ENCODE data around the gene RGS3. TPM values are rescaled to one million over a fixed set of nuclear protein-coding genes. Genes with fewer than 3 reads are reported as not detected.
"Not testable (repeated sequence)": the region's sequence is repeated elsewhere in the genome, so short reads cannot be mapped to it uniquely, and the experiment has no call there.

The RGS3 gene
- total and polyA plus RNA-seq, 5 donors from 2014 or later: 8.5 to 15.5 (median 12.5) TPM

DNA sequence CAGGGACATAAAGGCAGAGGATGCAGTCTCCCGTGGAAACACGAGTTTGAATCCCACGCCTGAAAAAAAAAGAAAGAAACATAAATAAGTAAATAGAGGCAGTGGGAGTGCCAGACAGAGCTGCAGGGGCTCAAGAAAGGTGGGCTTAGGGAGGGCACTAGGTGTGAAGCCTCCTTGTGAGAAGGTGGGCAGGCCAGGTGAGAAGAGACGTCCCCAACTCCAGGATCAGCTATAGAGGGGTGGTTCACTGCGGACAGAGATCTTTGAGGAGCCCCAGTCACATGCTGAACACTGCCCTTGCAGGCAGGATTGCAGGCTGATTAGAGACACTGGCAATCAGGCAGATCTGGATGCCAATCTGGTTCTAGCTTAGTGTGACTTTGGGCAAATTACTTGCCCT lies 172.1 kb downstream of the RGS3 start:
- ATAC-seq (ENCODE audit: low read depth in 2 of 2): no peak
- H3K4me1 Mint-ChIP-seq: no peaks in the 10 kb centered on the region
- no peak for DNase-seq
- H3K9me3 Mint-ChIP-seq: no peaks in the 10 kb centered on the region
- H3K4me1 ChIP-seq (ENCODE audit: control insufficient read depth, insufficient read depth, low read length, poor library complexity, severe bottlenecking): no peaks in the 10 kb centered on the region
- no peak overlapping the region for H3K27ac ChIP-seq (ENCODE audit: insufficient read depth, low read length, poor library complexity, severe bottlenecking)
- no peaks in the 10 kb centered on the region for H3K36me3 ChIP-seq (ENCODE audit: control insufficient read depth, insufficient read depth, low read length)
- no peaks in the 10 kb centered on the region for H3K27me3 ChIP-seq (ENCODE audit: control insufficient read depth, insufficient read depth, low read length)
- no peak overlapping the region for H3K4me3 ChIP-seq (ENCODE audit: low read depth, low read length)
- H3K9me3 ChIP-seq (ENCODE audit: control insufficient read depth in 2 of 2, low read length in 2 of 2): no peaks in the 10 kb centered on the region
- no peak overlapping the region for H3K4me3 Mint-ChIP-seq
- H3K27ac Mint-ChIP-seq: no peak overlapping the region
- H3K27me3 Mint-ChIP-seq: peaks cover 15% of the 10 kb centered on the region
- H3K36me3 Mint-ChIP-seq: no peaks in the 10 kb centered on the region

DNA sequence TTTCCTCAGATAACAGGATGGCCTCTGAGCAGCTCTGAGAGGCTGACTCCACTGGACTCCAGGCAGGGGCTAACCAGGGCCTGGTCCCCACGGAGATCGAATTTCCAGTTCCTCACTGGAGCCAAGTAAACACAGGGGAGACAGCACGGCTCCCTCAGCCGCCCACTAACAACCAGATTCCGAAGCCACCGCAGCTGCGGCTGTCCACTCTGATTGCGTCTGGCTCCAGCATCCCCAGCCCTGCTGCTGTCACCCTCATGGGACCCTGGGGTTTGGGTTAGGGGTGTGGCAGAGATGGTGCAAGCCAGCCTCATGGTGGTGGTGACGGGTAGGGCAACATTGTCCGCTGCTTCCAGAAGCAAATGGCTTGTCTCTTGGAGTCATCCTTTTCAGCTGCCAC lies 172.6 kb downstream of the RGS3 start:
- Histone ChIP-seq H3K36me3 (ENCODE audit: control insufficient read depth, insufficient read depth, low read length) (no peaks in the 10 kb centered on the region), H3K4me1 (ENCODE audit: control insufficient read depth, insufficient read depth, low read length, poor library complexity, severe bottlenecking) (no peaks in the 10 kb centered on the region), H3K27ac (ENCODE audit: insufficient read depth, low read length, poor library complexity, severe bottlenecking) (no peak overlapping the region), H3K4me3 (ENCODE audit: low read depth, low read length) (no peak overlapping the region), H3K9me3 (ENCODE audit: control insufficient read depth in 2 of 2, low read length in 2 of 2) (no peaks in the 10 kb centered on the region), H3K27me3 (ENCODE audit: control insufficient read depth, insufficient read depth, low read length) (no peaks in the 10 kb centered on the region)
- ATAC-seq (ENCODE audit: low read depth in 2 of 2) (no peak), DNase-seq (no peak)
- peaks cover 15% of the 10 kb centered on the region for H3K27me3 Mint-ChIP-seq
- no peak overlapping the region for H3K27ac Mint-ChIP-seq
- H3K4me3 Mint-ChIP-seq: no peak overlapping the region
- H3K9me3 Mint-ChIP-seq: no peaks in the 10 kb centered on the region
- H3K4me1 Mint-ChIP-seq: no peaks in the 10 kb centered on the region
- H3K36me3 Mint-ChIP-seq: no peaks in the 10 kb centered on the region

- Histone ChIP-seq H3K27me3 (ENCODE audit: control insufficient read depth, insufficient read depth, low read length) (no peaks in the 10 kb centered on the region), H3K27ac (ENCODE audit: insufficient read depth, low read length, poor library complexity, severe bottlenecking) (no peak overlapping the region), H3K4me3 (ENCODE audit: low read depth, low read length) (no peak overlapping the region), H3K4me1 (ENCODE audit: control insufficient read depth, insufficient read depth, low read length, poor library complexity, severe bottlenecking) (no peaks in the 10 kb centered on the region), H3K9me3 (ENCODE audit: control insufficient read depth in 2 of 2, low read length in 2 of 2) (no peaks in the 10 kb centered on the region), H3K36me3 (ENCODE audit: control insufficient read depth, insufficient read depth, low read length) (no peaks in the 10 kb centered on the region)
- Mint-ChIP-seq H3K27me3 (peaks cover 15% of the 10 kb centered on the region), H3K27ac (no peak overlapping the region), H3K4me3 (no peak overlapping the region), H3K9me3 (no peaks in the 10 kb centered on the region), H3K36me3 (no peaks in the 10 kb centered on the region), H3K4me1 (no peaks in the 10 kb centered on the region)
- DNase-seq: no peak
- ATAC-seq (ENCODE audit: low read depth in 2 of 2): no peak
Observed at GRCh38 chr9:113636693-113637092, 173.2 kb downstream of the RGS3 start.

- Histone ChIP-seq H3K27ac (ENCODE audit: insufficient read depth, low read length, poor library complexity, severe bottlenecking) (no peak overlapping the region), H3K4me1 (ENCODE audit: control insufficient read depth, insufficient read depth, low read length, poor library complexity, severe bottlenecking) (no peaks in the 10 kb centered on the region), H3K4me3 (ENCODE audit: low read depth, low read length) (no peak overlapping the region), H3K27me3 (ENCODE audit: control insufficient read depth, insufficient read depth, low read length) (no peaks in the 10 kb centered on the region), H3K36me3 (ENCODE audit: control insufficient read depth, insufficient read depth, low read length) (no peaks in the 10 kb centered on the region), H3K9me3 (ENCODE audit: control insufficient read depth in 2 of 2, low read length in 2 of 2) (no peaks in the 10 kb centered on the region)
- no peak for ATAC-seq (ENCODE audit: low read depth in 2 of 2)
- H3K4me1 Mint-ChIP-seq: no peaks in the 10 kb centered on the region
- no peaks in the 10 kb centered on the region for H3K36me3 Mint-ChIP-seq
- H3K27me3 Mint-ChIP-seq: peaks cover 12% of the 10 kb centered on the region
- no peak overlapping the region for H3K4me3 Mint-ChIP-seq
- DNase-seq: no peak
- H3K9me3 Mint-ChIP-seq: peaks cover 0 to 2% (median 0%) of the 10 kb centered on the region in 7 donors
- no peak overlapping the region for H3K27ac Mint-ChIP-seq
Observed at GRCh38 chr9:113638490-113638889, 175.0 kb downstream of the RGS3 start.

DNA sequence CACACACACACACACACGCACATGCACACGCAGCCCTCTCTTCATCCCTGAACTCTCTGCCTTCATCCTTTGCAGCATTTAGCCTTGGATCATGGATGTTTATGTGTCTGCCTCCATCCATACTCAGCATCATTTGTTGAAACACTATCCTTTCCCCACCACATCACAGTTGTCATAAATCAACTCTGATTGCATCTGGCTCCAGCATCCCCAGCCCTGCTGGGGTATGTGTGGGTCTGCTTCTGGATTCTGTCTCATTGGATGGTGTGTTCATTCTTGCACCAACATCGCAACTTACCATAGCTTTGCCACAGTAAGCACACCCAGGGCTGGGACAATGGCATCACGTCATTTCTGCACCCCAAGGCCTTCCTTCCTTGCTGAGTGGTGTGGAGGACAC lies 175.4 kb downstream of the RGS3 start:
- no peak overlapping the region for H3K4me3 ChIP-seq (ENCODE audit: low read depth, low read length)
- Mint-ChIP-seq H3K27me3 (peaks cover 15% of the 10 kb centered on the region), H3K4me3 (no peak overlapping the region), H3K4me1 (no peaks in the 10 kb centered on the region), H3K27ac (no peak overlapping the region), H3K9me3 (peaks cover 0 to 2% (median 0%) of the 10 kb centered on the region in 7 donors), H3K36me3 (no peaks in the 10 kb centered on the region)
- H3K27ac ChIP-seq (ENCODE audit: insufficient read depth, low read length, poor library complexity, severe bottlenecking): no peak overlapping the region
- H3K4me1 ChIP-seq (ENCODE audit: control insufficient read depth, insufficient read depth, low read length, poor library complexity, severe bottlenecking): no peaks in the 10 kb centered on the region
- no peaks in the 10 kb centered on the region for H3K27me3 ChIP-seq (ENCODE audit: control insufficient read depth, insufficient read depth, low read length)
- DNase-seq (no peak), ATAC-seq (ENCODE audit: low read depth in 2 of 2) (no peak)
- no peaks in the 10 kb centered on the region for H3K9me3 ChIP-seq (ENCODE audit: control insufficient read depth in 2 of 2, low read length in 2 of 2)
- H3K36me3 ChIP-seq (ENCODE audit: control insufficient read depth, insufficient read depth, low read length): no peaks in the 10 kb centered on the region

DNA sequence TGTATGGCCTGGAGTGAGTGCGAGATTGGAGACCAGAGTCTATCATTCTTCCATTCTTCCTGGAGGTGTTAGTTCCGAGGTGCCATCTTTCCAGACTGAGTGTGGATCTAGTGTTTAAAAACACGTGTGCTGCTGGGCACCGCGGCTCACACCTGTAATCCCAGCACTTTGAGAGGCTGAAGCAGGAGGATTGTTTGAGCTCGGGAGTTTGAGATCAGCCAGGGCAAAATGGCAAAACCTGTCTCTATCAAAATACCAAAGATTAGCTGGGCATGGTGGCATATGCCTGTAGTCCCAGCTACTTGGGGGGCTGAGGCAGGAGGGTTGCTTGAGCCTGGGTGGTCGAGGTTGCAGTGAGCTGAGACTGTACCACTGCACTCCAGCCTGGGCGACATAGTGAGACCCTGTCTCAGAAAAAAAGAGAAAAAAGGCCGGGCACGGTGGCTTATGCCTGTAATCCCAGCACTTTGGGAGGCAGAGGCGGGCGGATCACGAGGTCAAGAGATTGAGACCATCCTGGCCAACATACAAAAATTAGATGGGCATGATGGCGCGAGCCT lies 176.0 kb downstream of the RGS3 start:
- H3K4me3 ChIP-seq (ENCODE audit: low read depth, low read length); H3K4me1 ChIP-seq (ENCODE audit: control insufficient read depth, insufficient read depth, low read length, poor library complexity, severe bottlenecking); H3K4me3 Mint-ChIP-seq; H3K27ac Mint-ChIP-seq; H3K9me3 Mint-ChIP-seq; ATAC-seq (ENCODE audit: low read depth in 2 of 2); H3K27ac ChIP-seq (ENCODE audit: insufficient read depth, low read length, poor library complexity, severe bottlenecking); H3K9me3 ChIP-seq (ENCODE audit: control insufficient read depth in 2 of 2, low read length in 2 of 2); H3K27me3 ChIP-seq (ENCODE audit: control insufficient read depth, insufficient read depth, low read length); H3K36me3 ChIP-seq (ENCODE audit: control insufficient read depth, insufficient read depth, low read length); H3K4me1 Mint-ChIP-seq; DNase-seq; H3K36me3 Mint-ChIP-seq: not testable (repeated sequence)
- peaks cover 18% of the 10 kb centered on the region for H3K27me3 Mint-ChIP-seq

- H3K27ac Mint-ChIP-seq: no peak overlapping the region
- peaks cover 0 to 2% (median 0%) of the 10 kb centered on the region in 7 donors for H3K9me3 Mint-ChIP-seq
- Histone ChIP-seq H3K4me1 (ENCODE audit: control insufficient read depth, insufficient read depth, low read length, poor library complexity, severe bottlenecking) (no peaks in the 10 kb centered on the region), H3K27ac (ENCODE audit: insufficient read depth, low read length, poor library complexity, severe bottlenecking) (no peak overlapping the region), H3K9me3 (ENCODE audit: control insufficient read depth in 2 of 2, low read length in 2 of 2) (no peaks in the 10 kb centered on the region), H3K27me3 (ENCODE audit: control insufficient read depth, insufficient read depth, low read length) (peaks cover 5% of the 10 kb centered on the region), H3K4me3 (ENCODE audit: low read depth, low read length) (no peak overlapping the region), H3K36me3 (ENCODE audit: control insufficient read depth, insufficient read depth, low read length) (no peaks in the 10 kb centered on the region)
- H3K27me3 Mint-ChIP-seq: peaks cover 18% of the 10 kb centered on the region
- no peak for ATAC-seq (ENCODE audit: low read depth in 2 of 2)
- no peak for DNase-seq
- no peaks in the 10 kb centered on the region for H3K36me3 Mint-ChIP-seq
- H3K4me3 Mint-ChIP-seq: no peak overlapping the region
- no peaks in the 10 kb centered on the region for H3K4me1 Mint-ChIP-seq
Observed at GRCh38 chr9:113640418-113640817, 176.9 kb downstream of the RGS3 start.

GRCh38 chr9:113641100-113641885 lies 177.8 kb downstream of the RGS3 start:
- H3K4me3 ChIP-seq (ENCODE audit: low read depth, low read length): no peak overlapping the region
- no peak overlapping the region for H3K27ac ChIP-seq (ENCODE audit: insufficient read depth, low read length, poor library complexity, severe bottlenecking)
- peaks cover 5% of the 10 kb centered on the region for H3K27me3 ChIP-seq (ENCODE audit: control insufficient read depth, insufficient read depth, low read length)
- no peaks in the 10 kb centered on the region for H3K4me1 Mint-ChIP-seq
- H3K27me3 Mint-ChIP-seq: peaks cover 18% of the 10 kb centered on the region
- no peaks in the 10 kb centered on the region for H3K36me3 ChIP-seq (ENCODE audit: control insufficient read depth, insufficient read depth, low read length)
- no peaks in the 10 kb centered on the region for H3K36me3 Mint-ChIP-seq
- H3K9me3 ChIP-seq (ENCODE audit: control insufficient read depth in 2 of 2, low read length in 2 of 2): no peaks in the 10 kb centered on the region
- no peak overlapping the region for H3K4me3 Mint-ChIP-seq
- H3K4me1 ChIP-seq (ENCODE audit: control insufficient read depth, insufficient read depth, low read length, poor library complexity, severe bottlenecking): no peaks in the 10 kb centered on the region
- no peak for ATAC-seq (ENCODE audit: low read depth in 2 of 2)
- H3K9me3 Mint-ChIP-seq: peaks cover 0 to 2% (median 0%) of the 10 kb centered on the region in 7 donors
- no peak for DNase-seq
- no peak overlapping the region for H3K27ac Mint-ChIP-seq

Data from CD4-positive, CD25-positive, alpha-beta regulatory T cell (primary cell).